Measurements from ENCODE around the gene MRAS. TPM values are rescaled to one million over a fixed set of nuclear protein-coding genes. Genes with fewer than 3 reads are reported as not detected.

Gene MRAS
- total RNA-seq, 4 donors from 2014 or later: 31.8 to 58.1 (median 51.8) TPM

GRCh38 chr3:138384531-138384930 lies 36.2 kb downstream of the MRAS start:
- no peak overlapping the region for H3K27ac ChIP-seq
- H3K9me3 ChIP-seq: no peaks in the 10 kb centered on the region
- no peaks in the 10 kb centered on the region for H3K27me3 ChIP-seq
- peaks cover 16 to 31% (median 21%) of the 10 kb centered on the region in 3 donors for H3K4me1 ChIP-seq
- H3K4me3 ChIP-seq: no peak overlapping the region
- ATAC-seq: no peak
- TF ChIP-seq CTCF (IDR thresholded peaks at IDR 0.05) (no peak), POLR2A (IDR thresholded peaks at IDR 0.05) (no peak), POLR2AphosphoS5 (IDR thresholded peaks at IDR 0.05) (no peak), EP300 (IDR thresholded peaks at IDR 0.05) (no peak)
- no peaks in the 10 kb centered on the region for H3K36me3 ChIP-seq
- WGBS, 2 donors (ENCODE audit: low coverage in 1 of 2): 51 to 84% methylated on average over 2 to 3 of the region's 3 CpGs

DNA sequence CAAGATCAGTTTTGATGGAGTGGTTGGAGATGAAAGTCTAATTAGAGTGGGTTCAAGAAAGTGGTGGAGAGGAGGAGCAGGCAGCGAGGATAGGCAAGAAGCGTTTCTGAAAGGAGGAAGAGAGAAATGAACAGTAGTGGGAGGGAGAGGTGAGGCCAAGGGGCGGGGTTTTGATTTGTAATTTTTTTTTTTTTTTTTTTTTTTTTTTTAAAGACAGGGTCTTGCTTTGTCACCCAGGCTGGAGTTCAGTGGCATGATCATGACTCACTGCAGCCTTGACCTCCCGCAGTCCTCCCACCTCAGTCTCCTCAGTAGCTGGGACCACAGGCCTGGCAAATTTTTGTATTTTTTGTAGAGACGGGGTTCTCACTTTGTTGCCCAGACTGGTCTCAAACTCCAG lies 36.6 kb downstream of the MRAS start:
- no peak overlapping the region for H3K27ac ChIP-seq
- 84 to 85% methylated on average over 2 to 5 of the region's 5 CpGs for WGBS, 2 donors (ENCODE audit: low coverage in 1 of 2)
- H3K4me1 ChIP-seq: peaks cover 17 to 36% (median 25%) of the 10 kb centered on the region in 3 donors
- no peaks in the 10 kb centered on the region for H3K9me3 ChIP-seq
- no peak for ATAC-seq
- no peaks in the 10 kb centered on the region for H3K36me3 ChIP-seq
- TF ChIP-seq EP300 (IDR thresholded peaks at IDR 0.05) (no peak), CTCF (IDR thresholded peaks at IDR 0.05) (no peak), POLR2A (IDR thresholded peaks at IDR 0.05) (no peak), POLR2AphosphoS5 (IDR thresholded peaks at IDR 0.05) (no peak)
- H3K27me3 ChIP-seq: no peaks in the 10 kb centered on the region
- no peak overlapping the region for H3K4me3 ChIP-seq

DNA sequence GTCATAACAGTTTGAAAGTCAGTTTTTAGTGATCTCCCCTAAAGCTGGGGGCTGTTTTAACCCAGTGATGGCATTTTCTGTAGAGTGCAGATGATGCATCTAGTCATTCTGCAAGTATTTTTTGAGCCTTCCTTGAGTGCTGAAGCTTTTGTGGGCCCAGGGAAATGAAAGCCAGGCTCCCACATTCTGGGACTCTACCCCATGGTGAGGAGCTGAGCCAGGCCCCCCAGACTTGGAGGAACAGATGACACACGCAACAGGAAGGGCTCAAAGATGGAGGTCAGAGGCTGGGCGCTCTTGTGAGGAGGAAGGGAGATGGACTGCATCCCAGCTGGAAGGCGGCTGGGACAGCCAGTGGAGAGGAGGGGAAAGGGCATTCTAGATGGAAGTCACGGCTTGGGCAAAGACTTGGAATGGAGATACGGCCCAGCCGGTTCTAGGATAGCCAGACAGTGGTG lies 40.8 kb downstream of the MRAS start:
- Histone ChIP-seq H3K4me3 (no peak overlapping the region), H3K27me3 (no peaks in the 10 kb centered on the region), H3K9me3 (no peaks in the 10 kb centered on the region), H3K36me3 (no peaks in the 10 kb centered on the region), H3K27ac (peak overlapping the region in 2 of 4 donors; percentile 79 to 83), H3K4me1 (peaks cover 3 to 18% (median 12%) of the 10 kb centered on the region in 3 donors)
- 76 to 92% methylated on average over 5 to 6 of the region's 6 CpGs for WGBS, 2 donors (ENCODE audit: low coverage in 1 of 2)
- ATAC-seq: peak; percentile 6
- no peak for TF ChIP-seq EP300 (IDR thresholded peaks at IDR 0.05)
- TF ChIP-seq CTCF (IDR thresholded peaks at IDR 0.05): no peak
- no peak for TF ChIP-seq POLR2A (IDR thresholded peaks at IDR 0.05)
- TF ChIP-seq POLR2AphosphoS5 (IDR thresholded peaks at IDR 0.05): no peak

GRCh38 chr3:138389841-138390581 lies 41.6 kb downstream of the MRAS start:
- H3K9me3 ChIP-seq: no peaks in the 10 kb centered on the region
- peaks cover 3 to 18% (median 12%) of the 10 kb centered on the region in 3 donors for H3K4me1 ChIP-seq
- peak; percentile 89 for ATAC-seq
- H3K4me3 ChIP-seq: no peak overlapping the region
- H3K27ac ChIP-seq: peak overlapping the region; percentile 41 to 83 (median 73)
- H3K36me3 ChIP-seq: no peaks in the 10 kb centered on the region
- TF ChIP-seq CTCF (IDR thresholded peaks at IDR 0.05) (no peak), POLR2AphosphoS5 (IDR thresholded peaks at IDR 0.05) (peak; percentile 44)
- no peaks in the 10 kb centered on the region for H3K27me3 ChIP-seq
- 23 to 40% methylated on average over 6 to 8 of the region's 9 CpGs for WGBS, 2 donors (ENCODE audit: low coverage in 1 of 2)

DNA sequence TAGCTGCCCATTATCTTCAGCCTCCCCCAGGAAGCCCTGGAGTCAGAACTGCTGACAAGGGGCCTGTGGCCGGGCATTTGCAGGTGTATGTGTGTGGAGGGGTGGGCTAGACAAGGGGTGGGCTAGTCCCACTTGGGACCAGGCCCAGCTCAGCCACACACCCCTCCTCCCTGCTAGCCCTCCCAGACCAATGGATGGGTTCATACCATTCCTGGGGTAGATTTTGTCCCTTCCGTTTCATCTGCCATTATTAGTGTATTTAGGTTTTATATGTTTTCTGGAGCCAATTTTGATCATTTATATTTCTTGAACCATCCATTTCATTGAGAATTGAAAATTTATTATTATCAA lies 42.2 kb downstream of the MRAS start:
- 86% methylated on average over 1 of the region's 2 CpGs; no CpG with 5 or more reads in 1 of the 2 donors for WGBS, 2 donors (ENCODE audit: low coverage in 1 of 2)
- no peak for ATAC-seq
- no peaks in the 10 kb centered on the region for H3K9me3 ChIP-seq
- H3K27ac ChIP-seq: peak overlapping the region in 3 of 4 donors; percentile 67 to 83 (median 79)
- H3K4me1 ChIP-seq: peaks cover 3 to 18% (median 12%) of the 10 kb centered on the region in 3 donors
- no peaks in the 10 kb centered on the region for H3K36me3 ChIP-seq
- no peaks in the 10 kb centered on the region for H3K27me3 ChIP-seq
- H3K4me3 ChIP-seq: no peak overlapping the region
- TF ChIP-seq EP300 (IDR thresholded peaks at IDR 0.05) (no peak), POLR2A (IDR thresholded peaks at IDR 0.05) (no peak), POLR2AphosphoS5 (IDR thresholded peaks at IDR 0.05) (no peak), CTCF (IDR thresholded peaks at IDR 0.05) (no peak)

All from gastroesophageal sphincter (tissue), 4 donors.